ENCODE data around the gene SRRM2. TPM values are rescaled to one million over a fixed set of nuclear protein-coding genes. Genes with fewer than 3 reads are reported as not detected.

SRRM2 gene
- total and polyA plus RNA-seq, 8 donors, result 536 to 710 (median 632) TPM

GRCh38 chr16:2783581-2784357 lies 31.3 kb downstream of the SRRM2 start:
- Histone ChIP-seq H3K27ac (no peak overlapping the region), H3K4me3 (no peak overlapping the region), H3K9me3 (no peaks in the 10 kb centered on the region), H3K36me3 (no peaks in the 10 kb centered on the region), H3K27me3 (peaks cover 24 to 52% of the 10 kb centered on the region in 2 donors), H3K4me1 (peaks cover 6 to 14% of the 10 kb centered on the region in 2 donors)
- ATAC-seq (no peak), DNase-seq (no peak)
- TF ChIP-seq CTCF (IDR thresholded peaks at IDR 0.05), result no peak
- intact Hi-C loops (cut with DNase I), result no loop called here

- DNase-seq (peak in 1 of 4 donors; percentile 22), ATAC-seq (no peak)
- H3K36me3 ChIP-seq, result no peaks in the 10 kb centered on the region
- H3K27ac ChIP-seq, result no peak overlapping the region
- intact Hi-C loops (cut with DNase I), result no loop called here
- H3K9me3 ChIP-seq, result no peaks in the 10 kb centered on the region
- H3K4me3 ChIP-seq, result peak overlapping the region in 1 of 2 donors; percentile 31
- TF ChIP-seq CTCF (IDR thresholded peaks at IDR 0.05), result no peak
- peaks cover 27 to 58% of the 10 kb centered on the region in 2 donors for H3K27me3 ChIP-seq
- H3K4me1 ChIP-seq, result peaks cover 6 to 13% of the 10 kb centered on the region in 2 donors
Observed at GRCh38 chr16:2784358-2785100, 32.1 kb downstream of the SRRM2 start.

GRCh38 chr16:2785101-2785991 lies 32.9 kb downstream of the SRRM2 start:
- intact Hi-C loops (cut with DNase I), result no loop called here
- peak overlapping the region; percentile 3 to 31 for H3K4me3 ChIP-seq
- H3K9me3 ChIP-seq, result no peaks in the 10 kb centered on the region
- H3K27ac ChIP-seq, result no peak overlapping the region
- DNase-seq (peak in 2 of 4 donors; percentile 31 to 76), ATAC-seq (peak; percentile 43)
- H3K4me1 ChIP-seq, result peaks cover 6 to 13% of the 10 kb centered on the region in 2 donors
- H3K27me3 ChIP-seq, result peaks cover 27 to 66% of the 10 kb centered on the region in 2 donors
- TF ChIP-seq CTCF (IDR thresholded peaks at IDR 0.05), result peak in 1 of 2 donors; percentile 11
- H3K36me3 ChIP-seq, result no peaks in the 10 kb centered on the region

- no peak for TF ChIP-seq CTCF (IDR thresholded peaks at IDR 0.05)
Observed at GRCh38 chr16:2786061-2786825, 33.8 kb downstream of the SRRM2 start.

More at GRCh38 chr16:2786061-2786825, 33.8 kb downstream of the SRRM2 start:
- intact Hi-C loops (cut with DNase I), result no loop called here
- no peaks in the 10 kb centered on the region for H3K9me3 ChIP-seq
- H3K4me1 ChIP-seq, result peaks cover 6 to 13% of the 10 kb centered on the region in 2 donors
- no peaks in the 10 kb centered on the region for H3K36me3 ChIP-seq
- DNase-seq (peak in 1 of 4 donors; percentile 30), ATAC-seq (no peak)
- H3K4me3 ChIP-seq, result no peak overlapping the region
- H3K27ac ChIP-seq, result no peak overlapping the region
- H3K27me3 ChIP-seq, result peaks cover 27 to 75% of the 10 kb centered on the region in 2 donors

Measured in left lung (tissue), 10 donors.